ENCODE measurements around the gene CDYL. TPM values are rescaled to one million over a fixed set of nuclear protein-coding genes. Genes with fewer than 3 reads are reported as not detected.

CDYL gene
- total and polyA plus RNA-seq, 9 donors: 9.9 to 71.3 (median 45.1) TPM

- H3K4me1 ChIP-seq (ENCODE audit: insufficient read depth): peaks cover 9% of the 10 kb centered on the region
- DNase-seq: no peak
- H3K36me3 ChIP-seq: no peaks in the 10 kb centered on the region
- no peak overlapping the region for H3K4me3 ChIP-seq
- H3K9me3 ChIP-seq: no peaks in the 10 kb centered on the region
- intact Hi-C loops (cut with DNase I): no loop called here
- H3K27ac ChIP-seq: no peak overlapping the region
- TF ChIP-seq EP300 (IDR thresholded peaks at IDR 0.05) (no peak), CTCF (IDR thresholded peaks at IDR 0.05) (no peak), POLR2A (IDR thresholded peaks at IDR 0.05) (no peak)
- 41 to 49% (median 49%) methylated on average over 10 of the region's 10 CpGs for WGBS, 3 donors
- no peaks in the 10 kb centered on the region for H3K27me3 ChIP-seq
These were observed 137.7 kb downstream of the CDYL start for GRCh38 chr6:4913705-4914419.

- Histone ChIP-seq H3K36me3 (no peaks in the 10 kb centered on the region), H3K27me3 (no peaks in the 10 kb centered on the region), H3K27ac (no peak overlapping the region), H3K4me1 (ENCODE audit: insufficient read depth) (peaks cover 9% of the 10 kb centered on the region), H3K9me3 (no peaks in the 10 kb centered on the region), H3K4me3 (no peak overlapping the region)
- intact Hi-C loops (cut with DNase I): no loop called here
- TF ChIP-seq CTCF (IDR thresholded peaks at IDR 0.05): no peak
- no peak for TF ChIP-seq EP300 (IDR thresholded peaks at IDR 0.05)
- TF ChIP-seq POLR2A (IDR thresholded peaks at IDR 0.05): no peak
- 41 to 52% (median 43%) methylated on average over 14 of the region's 14 CpGs for WGBS, 3 donors
- DNase-seq: no peak
These were observed 138.4 kb downstream of the CDYL start for GRCh38 chr6:4914420-4915159.

- intact Hi-C loops (cut with DNase I): no loop called here
- 55 to 57% (median 56%) methylated on average over 5 of the region's 5 CpGs for WGBS, 3 donors
These were observed 140.9 kb downstream of the CDYL start for GRCh38 chr6:4916954-4917561.

More at GRCh38 chr6:4916954-4917561, 140.9 kb downstream of the CDYL start:
- no peaks in the 10 kb centered on the region for H3K27me3 ChIP-seq
- no peak overlapping the region for H3K27ac ChIP-seq
- H3K36me3 ChIP-seq: no peaks in the 10 kb centered on the region
- H3K9me3 ChIP-seq: no peaks in the 10 kb centered on the region
- no peak for TF ChIP-seq CTCF (IDR thresholded peaks at IDR 0.05)
- TF ChIP-seq POLR2A (IDR thresholded peaks at IDR 0.05): no peak
- DNase-seq: no peak
- H3K4me1 ChIP-seq (ENCODE audit: insufficient read depth): peaks cover 9% of the 10 kb centered on the region
- H3K4me3 ChIP-seq: no peak overlapping the region

Data from ovary (tissue), 9 donors.